ENCODE measurements around the gene PRUNE1. TPM values are rescaled to one million over a fixed set of nuclear protein-coding genes. Genes with fewer than 3 reads are reported as not detected.

Gene PRUNE1
- total RNA-seq, 1 donor from 2014 or later, result 22.5 TPM

DNA sequence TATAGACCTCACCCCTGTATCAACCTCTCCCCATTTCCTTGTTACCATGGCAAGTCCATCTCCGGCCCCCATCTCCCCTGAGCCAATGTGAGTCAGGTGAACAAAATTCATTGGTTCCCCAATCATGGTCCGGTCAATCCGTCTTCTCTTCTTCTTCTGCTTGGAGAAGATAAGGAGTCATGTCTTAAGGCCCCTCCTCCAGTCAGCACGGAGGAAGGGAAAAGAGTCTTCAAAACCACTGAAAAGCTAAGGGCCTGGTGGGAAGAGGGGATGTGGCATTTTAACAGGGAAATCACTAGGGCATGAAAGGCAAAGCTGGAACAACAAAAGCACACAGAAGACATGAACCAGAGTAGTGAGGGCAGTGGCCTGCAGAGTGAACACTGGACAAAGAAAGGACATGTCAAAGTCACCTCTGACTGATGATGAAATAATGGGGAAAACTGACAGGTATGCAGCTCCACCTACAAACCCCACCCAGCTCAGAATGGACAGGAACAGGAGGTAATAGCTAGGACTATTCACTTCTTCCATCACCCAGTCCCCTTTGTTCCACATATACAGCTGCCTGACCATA, 46.8 kb downstream of the PRUNE1 start:
- TF ChIP-seq, protein P1, sequence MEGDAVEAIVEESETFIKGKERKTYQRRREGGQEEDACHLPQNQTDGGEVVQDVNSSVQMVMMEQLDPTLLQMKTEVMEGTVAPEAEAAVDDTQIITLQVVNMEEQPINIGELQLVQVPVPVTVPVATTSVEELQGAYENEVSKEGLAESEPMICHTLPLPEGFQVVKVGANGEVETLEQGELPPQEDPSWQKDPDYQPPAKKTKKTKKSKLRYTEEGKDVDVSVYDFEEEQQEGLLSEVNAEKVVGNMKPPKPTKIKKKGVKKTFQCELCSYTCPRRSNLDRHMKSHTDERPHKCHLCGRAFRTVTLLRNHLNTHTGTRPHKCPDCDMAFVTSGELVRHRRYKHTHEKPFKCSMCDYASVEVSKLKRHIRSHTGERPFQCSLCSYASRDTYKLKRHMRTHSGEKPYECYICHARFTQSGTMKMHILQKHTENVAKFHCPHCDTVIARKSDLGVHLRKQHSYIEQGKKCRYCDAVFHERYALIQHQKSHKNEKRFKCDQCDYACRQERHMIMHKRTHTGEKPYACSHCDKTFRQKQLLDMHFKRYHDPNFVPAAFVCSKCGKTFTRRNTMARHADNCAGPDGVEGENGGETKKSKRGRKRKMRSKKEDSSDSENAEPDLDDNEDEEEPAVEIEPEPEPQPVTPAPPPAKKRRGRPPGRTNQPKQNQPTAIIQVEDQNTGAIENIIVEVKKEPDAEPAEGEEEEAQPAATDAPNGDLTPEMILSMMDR (conservative IDR thresholded peaks at IDR 0.05), result no peak
- Mint-ChIP-seq H3K36me3 (ENCODE audit: low read depth) (peaks cover 17% of the 10 kb centered on the region), H3K4me3 (peak overlapping the region; percentile 9), H3K4me1 (peaks cover 42% of the 10 kb centered on the region), H3K27me3 (ENCODE audit: low read depth) (no peaks in the 10 kb centered on the region), H3K27ac (ENCODE audit: unreplicated experiment) (peak overlapping the region; percentile 22), H3K9me3 (no peaks in the 10 kb centered on the region)
- no peak for DNase-seq (ENCODE audit: low read depth, low spot score)

DNA sequence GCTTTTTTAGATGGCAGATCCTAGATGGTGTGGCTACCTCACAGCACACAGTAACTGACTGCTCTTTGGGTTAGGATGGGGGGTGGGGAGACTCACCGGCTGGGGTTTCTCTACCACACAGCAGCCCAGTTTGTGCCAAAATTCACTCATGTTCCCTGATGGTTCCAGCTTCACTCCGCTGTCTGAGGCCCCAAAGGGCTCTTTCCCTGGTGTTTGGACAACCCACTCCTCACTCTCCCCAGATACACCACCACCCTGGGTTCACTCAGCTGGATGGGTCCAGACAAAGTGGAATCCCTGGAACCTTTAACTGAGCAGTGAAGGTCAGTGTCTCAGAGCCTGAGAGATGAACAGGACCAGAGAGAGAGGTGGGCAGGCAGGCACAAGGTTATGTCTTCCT, 47.3 kb downstream of the PRUNE1 start:
- Mint-ChIP-seq H3K4me1 (peaks cover 41% of the 10 kb centered on the region), H3K27ac (ENCODE audit: unreplicated experiment) (peak overlapping the region; percentile 22), H3K27me3 (ENCODE audit: low read depth) (no peaks in the 10 kb centered on the region), H3K4me3 (peak overlapping the region; percentile 98), H3K36me3 (ENCODE audit: low read depth) (peaks cover 17% of the 10 kb centered on the region), H3K9me3 (no peaks in the 10 kb centered on the region)
- DNase-seq (ENCODE audit: low read depth, low spot score), result no peak
- TF ChIP-seq, protein P1 (conservative IDR thresholded peaks at IDR 0.05), result no peak

DNA sequence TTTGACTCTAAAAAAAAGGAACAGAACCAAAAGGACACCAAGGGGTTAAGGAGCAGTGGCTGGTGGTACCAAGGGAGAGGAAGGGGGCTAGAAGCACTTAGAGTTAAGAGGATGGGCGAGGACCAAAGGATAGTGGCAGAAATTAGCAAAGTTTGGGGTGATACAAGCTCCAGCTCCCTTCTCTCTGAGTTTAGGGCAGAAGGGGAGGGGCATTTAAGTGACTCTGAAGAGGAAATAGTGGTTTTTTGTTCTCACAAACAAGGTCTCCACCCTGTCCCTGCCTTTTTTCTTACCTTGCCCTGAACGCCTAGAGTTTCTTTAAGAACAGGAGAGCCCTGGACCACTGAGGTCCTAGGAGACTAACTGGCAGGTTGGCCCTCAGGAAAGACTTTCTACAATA, 47.9 kb downstream of the PRUNE1 start:
- H3K36me3 Mint-ChIP-seq (ENCODE audit: low read depth), result peaks cover 17% of the 10 kb centered on the region
- TF ChIP-seq, protein P1 (conservative IDR thresholded peaks at IDR 0.05), result no peak
- no peak for DNase-seq (ENCODE audit: low read depth, low spot score)
- H3K9me3 Mint-ChIP-seq, result no peaks in the 10 kb centered on the region
- peaks cover 39% of the 10 kb centered on the region for H3K4me1 Mint-ChIP-seq
- H3K4me3 Mint-ChIP-seq, result peak overlapping the region; percentile 98
- peak overlapping the region; percentile 13 for H3K27ac Mint-ChIP-seq (ENCODE audit: unreplicated experiment)
- H3K27me3 Mint-ChIP-seq (ENCODE audit: low read depth), result no peaks in the 10 kb centered on the region

DNA sequence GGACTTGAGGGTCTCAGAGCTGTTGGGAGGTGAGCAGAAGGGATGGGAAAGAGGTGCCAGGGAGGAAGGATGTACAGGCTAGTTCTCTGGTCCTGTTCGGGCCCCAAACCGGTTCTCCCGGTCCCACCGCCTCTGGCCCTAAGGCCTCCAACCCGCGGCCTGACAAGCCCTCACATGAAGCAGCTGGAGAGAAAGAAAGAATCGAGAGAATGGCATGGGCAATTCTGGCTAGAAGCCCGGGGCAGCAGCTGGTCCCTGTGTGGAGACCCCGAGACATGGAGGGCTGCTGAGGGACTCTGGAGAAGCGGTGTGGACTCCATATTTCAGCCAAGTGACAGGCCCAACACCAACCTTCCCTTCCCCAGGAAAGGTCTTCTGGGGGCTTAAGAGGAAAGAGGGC, 50.4 kb downstream of the PRUNE1 start:
- Mint-ChIP-seq H3K9me3 (no peaks in the 10 kb centered on the region), H3K36me3 (ENCODE audit: low read depth) (peaks cover 20% of the 10 kb centered on the region), H3K27me3 (ENCODE audit: low read depth) (no peaks in the 10 kb centered on the region), H3K4me1 (peaks cover 57% of the 10 kb centered on the region), H3K27ac (ENCODE audit: unreplicated experiment) (peak overlapping the region; percentile 95), H3K4me3 (peak overlapping the region; percentile 98)
- TF ChIP-seq, protein P1 (conservative IDR thresholded peaks at IDR 0.05), result no peak
- DNase-seq (ENCODE audit: low read depth, low spot score), result no peak

DNA sequence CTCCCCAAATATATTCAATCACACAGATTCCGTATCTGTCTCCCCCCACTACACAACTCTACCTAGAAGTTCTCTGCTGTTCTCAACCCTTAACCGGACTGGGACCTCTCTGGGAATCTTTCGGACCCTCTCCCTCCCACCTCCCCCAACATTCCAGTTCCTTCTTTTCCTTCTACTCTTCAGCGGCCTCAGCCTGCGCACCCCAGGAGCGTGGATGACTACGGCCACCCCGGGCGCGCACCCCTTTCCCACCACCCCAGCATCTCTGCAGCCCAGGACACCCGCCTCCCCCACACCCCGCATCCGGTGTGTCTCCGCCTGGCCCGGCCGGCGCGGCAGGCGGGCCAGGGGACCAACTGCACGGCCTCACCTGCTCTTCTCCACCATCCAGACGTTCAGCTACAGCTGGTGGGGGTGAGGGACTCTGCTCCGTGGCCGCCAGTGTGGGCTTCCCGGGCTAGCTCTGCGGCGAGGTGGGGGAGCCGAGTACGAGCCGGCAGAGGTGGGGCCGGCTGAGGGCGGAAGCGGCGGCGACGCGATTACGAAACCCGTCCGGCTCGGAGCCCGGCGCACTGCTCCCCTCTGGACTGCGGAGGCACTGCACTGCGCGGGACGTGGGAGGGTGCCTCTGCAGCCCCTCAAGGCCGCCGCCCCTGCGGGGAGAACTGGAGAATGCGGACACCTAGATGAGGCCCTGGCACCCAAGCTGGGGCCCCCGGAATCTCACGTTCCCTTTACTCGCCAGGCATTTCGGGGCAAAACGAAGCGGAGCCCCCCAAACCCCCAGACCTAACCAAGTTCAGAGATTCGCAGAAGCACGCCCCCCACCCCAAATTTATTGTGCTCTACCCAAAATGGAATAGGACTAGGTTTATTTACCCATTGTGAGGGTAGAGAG, 51.1 kb downstream of the PRUNE1 start, which contains the start of gene CDC42SE1:
Gene CDC42SE1 (minus strand): TSS at position 514 of the 898 bp plus-strand sequence. CDS start 3,892 bp downstream, outside the sequence.
- Mint-ChIP-seq H3K9me3 (no peaks in the 10 kb centered on the region), H3K27me3 (ENCODE audit: low read depth) (no peaks in the 10 kb centered on the region), H3K4me1 (peaks cover 60% of the 10 kb centered on the region), H3K36me3 (ENCODE audit: low read depth) (peaks cover 20% of the 10 kb centered on the region), H3K27ac (ENCODE audit: unreplicated experiment) (peak within 1 kb of the TSS; percentile 98), H3K4me3 (peak within 1 kb of the TSS; percentile 98)
- TF ChIP-seq, protein P1 (conservative IDR thresholded peaks at IDR 0.05), result peak; percentile 76
- peak; percentile 80 for DNase-seq (ENCODE audit: low read depth, low spot score)
